ENCODE data around the gene AFMID.

Gene AFMID

GRCh38 chr17:78242024-78242742 lies 55.0 kb downstream of the AFMID start:
- TF ChIP-seq TOX (CRISPR knock-in tag; IDR thresholded peaks at IDR 0.05; ENCODE audit: borderline replicate concordance) = no peak
- TF ChIP-seq ZC3H10 (CRISPR knock-in tag; IDR thresholded peaks at IDR 0.05) = no peak
- TF ChIP-seq SNAI2 (CRISPR knock-in tag; IDR thresholded peaks at IDR 0.05) = no peak
- TF ChIP-seq GLIS3 (CRISPR knock-in tag; IDR thresholded peaks at IDR 0.05) = no peak
- no peak for TF ChIP-seq ZFP30 (CRISPR knock-in tag; IDR thresholded peaks at IDR 0.05)
- TF ChIP-seq TCF4 (CRISPR knock-in tag; IDR thresholded peaks at IDR 0.05; ENCODE audit: borderline replicate concordance) = no peak
- no peak for TF ChIP-seq ESRRG (CRISPR knock-in tag; IDR thresholded peaks at IDR 0.05)
- TF ChIP-seq ISL1 (CRISPR knock-in tag; IDR thresholded peaks at IDR 0.05) = no peak
- no peak for TF ChIP-seq PPARA (CRISPR knock-in tag; IDR thresholded peaks at IDR 0.05; ENCODE audit: borderline replicate concordance)
- TF ChIP-seq, protein P1, sequence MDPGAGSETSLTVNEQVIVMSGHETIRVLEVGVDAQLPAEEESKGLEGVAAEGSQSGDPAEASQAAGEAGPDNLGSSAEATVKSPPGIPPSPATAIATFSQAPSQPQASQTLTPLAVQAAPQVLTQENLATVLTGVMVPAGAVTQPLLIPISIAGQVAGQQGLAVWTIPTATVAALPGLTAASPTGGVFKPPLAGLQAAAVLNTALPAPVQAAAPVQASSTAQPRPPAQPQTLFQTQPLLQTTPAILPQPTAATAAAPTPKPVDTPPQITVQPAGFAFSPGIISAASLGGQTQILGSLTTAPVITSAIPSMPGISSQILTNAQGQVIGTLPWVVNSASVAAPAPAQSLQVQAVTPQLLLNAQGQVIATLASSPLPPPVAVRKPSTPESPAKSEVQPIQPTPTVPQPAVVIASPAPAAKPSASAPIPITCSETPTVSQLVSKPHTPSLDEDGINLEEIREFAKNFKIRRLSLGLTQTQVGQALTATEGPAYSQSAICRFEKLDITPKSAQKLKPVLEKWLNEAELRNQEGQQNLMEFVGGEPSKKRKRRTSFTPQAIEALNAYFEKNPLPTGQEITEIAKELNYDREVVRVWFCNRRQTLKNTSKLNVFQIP (CRISPR knock-in tag; IDR thresholded peaks at IDR 0.05; ENCODE audit: borderline replicate concordance, low read depth) = no peak
- no peak for TF ChIP-seq CSDC2 (CRISPR knock-in tag; IDR thresholded peaks at IDR 0.05)
- TF ChIP-seq ZNF70 (CRISPR knock-in tag; IDR thresholded peaks at IDR 0.05) = no peak
- no peak for TF ChIP-seq ZNF8 (CRISPR knock-in tag; IDR thresholded peaks at IDR 0.05)
- no peak for TF ChIP-seq ZNF565 (CRISPR knock-in tag; conservative IDR thresholded peaks at IDR 0.05; ENCODE audit: low read depth)
- TF ChIP-seq, protein P2, sequence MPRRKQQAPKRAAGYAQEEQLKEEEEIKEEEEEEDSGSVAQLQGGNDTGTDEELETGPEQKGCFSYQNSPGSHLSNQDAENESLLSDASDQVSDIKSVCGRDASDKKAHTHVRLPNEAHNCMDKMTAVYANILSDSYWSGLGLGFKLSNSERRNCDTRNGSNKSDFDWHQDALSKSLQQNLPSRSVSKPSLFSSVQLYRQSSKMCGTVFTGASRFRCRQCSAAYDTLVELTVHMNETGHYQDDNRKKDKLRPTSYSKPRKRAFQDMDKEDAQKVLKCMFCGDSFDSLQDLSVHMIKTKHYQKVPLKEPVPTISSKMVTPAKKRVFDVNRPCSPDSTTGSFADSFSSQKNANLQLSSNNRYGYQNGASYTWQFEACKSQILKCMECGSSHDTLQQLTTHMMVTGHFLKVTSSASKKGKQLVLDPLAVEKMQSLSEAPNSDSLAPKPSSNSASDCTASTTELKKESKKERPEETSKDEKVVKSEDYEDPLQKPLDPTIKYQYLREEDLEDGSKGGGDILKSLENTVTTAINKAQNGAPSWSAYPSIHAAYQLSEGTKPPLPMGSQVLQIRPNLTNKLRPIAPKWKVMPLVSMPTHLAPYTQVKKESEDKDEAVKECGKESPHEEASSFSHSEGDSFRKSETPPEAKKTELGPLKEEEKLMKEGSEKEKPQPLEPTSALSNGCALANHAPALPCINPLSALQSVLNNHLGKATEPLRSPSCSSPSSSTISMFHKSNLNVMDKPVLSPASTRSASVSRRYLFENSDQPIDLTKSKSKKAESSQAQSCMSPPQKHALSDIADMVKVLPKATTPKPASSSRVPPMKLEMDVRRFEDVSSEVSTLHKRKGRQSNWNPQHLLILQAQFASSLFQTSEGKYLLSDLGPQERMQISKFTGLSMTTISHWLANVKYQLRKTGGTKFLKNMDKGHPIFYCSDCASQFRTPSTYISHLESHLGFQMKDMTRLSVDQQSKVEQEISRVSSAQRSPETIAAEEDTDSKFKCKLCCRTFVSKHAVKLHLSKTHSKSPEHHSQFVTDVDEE (CRISPR knock-in tag; IDR thresholded peaks at IDR 0.05) = no peak
- no peak for TF ChIP-seq ARNTL (CRISPR knock-in tag; IDR thresholded peaks at IDR 0.05; ENCODE audit: borderline replicate concordance, low read depth)
- TF ChIP-seq, protein P3, sequence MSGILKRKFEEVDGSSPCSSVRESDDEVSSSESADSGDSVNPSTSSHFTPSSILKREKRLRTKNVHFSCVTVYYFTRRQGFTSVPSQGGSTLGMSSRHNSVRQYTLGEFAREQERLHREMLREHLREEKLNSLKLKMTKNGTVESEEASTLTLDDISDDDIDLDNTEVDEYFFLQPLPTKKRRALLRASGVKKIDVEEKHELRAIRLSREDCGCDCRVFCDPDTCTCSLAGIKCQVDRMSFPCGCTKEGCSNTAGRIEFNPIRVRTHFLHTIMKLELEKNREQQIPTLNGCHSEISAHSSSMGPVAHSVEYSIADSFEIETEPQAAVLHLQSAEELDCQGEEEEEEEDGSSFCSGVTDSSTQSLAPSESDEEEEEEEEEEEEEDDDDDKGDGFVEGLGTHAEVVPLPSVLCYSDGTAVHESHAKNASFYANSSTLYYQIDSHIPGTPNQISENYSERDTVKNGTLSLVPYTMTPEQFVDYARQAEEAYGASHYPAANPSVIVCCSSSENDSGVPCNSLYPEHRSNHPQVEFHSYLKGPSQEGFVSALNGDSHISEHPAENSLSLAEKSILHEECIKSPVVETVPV (CRISPR knock-in tag; IDR thresholded peaks at IDR 0.05) = no peak
- no peak for TF ChIP-seq BACH2 (CRISPR knock-in tag; IDR thresholded peaks at IDR 0.05; ENCODE audit: borderline replicate concordance)
- TF ChIP-seq OSR1 (CRISPR knock-in tag; IDR thresholded peaks at IDR 0.05) = no peak
- no peak for TF ChIP-seq ZFP3 (CRISPR knock-in tag; IDR thresholded peaks at IDR 0.05)

DNA sequence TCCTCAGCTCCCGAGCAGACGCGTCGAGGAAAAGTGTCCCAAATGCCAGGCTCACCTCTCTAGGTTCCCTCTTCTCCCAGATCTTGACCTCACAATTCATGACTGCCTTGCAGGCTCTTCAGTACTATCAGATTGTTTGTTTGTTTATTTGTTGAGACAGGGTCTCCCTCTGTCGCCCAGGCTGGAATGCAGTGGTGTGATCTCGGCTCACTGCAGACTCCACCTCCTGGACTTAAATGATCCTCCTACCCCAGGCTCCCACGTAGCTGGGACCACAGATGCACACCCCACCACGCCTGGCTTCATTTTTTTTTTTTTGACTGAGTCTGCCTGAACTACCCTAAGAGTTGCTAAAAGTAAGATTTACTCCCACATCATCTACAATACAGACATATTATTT lies 60.1 kb downstream of the AFMID start:
- no peak for TF ChIP-seq CSDC2 (CRISPR knock-in tag; IDR thresholded peaks at IDR 0.05)
- TF ChIP-seq BACH2 (CRISPR knock-in tag; IDR thresholded peaks at IDR 0.05; ENCODE audit: borderline replicate concordance) = no peak
- no peak for TF ChIP-seq PPARA (CRISPR knock-in tag; IDR thresholded peaks at IDR 0.05; ENCODE audit: borderline replicate concordance)
- no peak for TF ChIP-seq SNAI2 (CRISPR knock-in tag; IDR thresholded peaks at IDR 0.05)
- TF ChIP-seq CREB5 (CRISPR knock-in tag; IDR thresholded peaks at IDR 0.05; ENCODE audit: low read depth) = no peak
- TF ChIP-seq TCF4 (CRISPR knock-in tag; IDR thresholded peaks at IDR 0.05; ENCODE audit: borderline replicate concordance) = no peak
- TF ChIP-seq, protein P1 (CRISPR knock-in tag; IDR thresholded peaks at IDR 0.05; ENCODE audit: borderline replicate concordance, low read depth) = no peak
- TF ChIP-seq, protein P3 (CRISPR knock-in tag; IDR thresholded peaks at IDR 0.05) = no peak
- no peak for TF ChIP-seq RARB (CRISPR knock-in tag; IDR thresholded peaks at IDR 0.05)
- no peak for TF ChIP-seq OSR1 (CRISPR knock-in tag; IDR thresholded peaks at IDR 0.05)
- TF ChIP-seq ZFP30 (CRISPR knock-in tag; IDR thresholded peaks at IDR 0.05) = no peak
- no peak for TF ChIP-seq ZNF8 (CRISPR knock-in tag; IDR thresholded peaks at IDR 0.05)
- no peak for TF ChIP-seq ARNTL (CRISPR knock-in tag; IDR thresholded peaks at IDR 0.05; ENCODE audit: borderline replicate concordance, low read depth)
- TF ChIP-seq TOX (CRISPR knock-in tag; IDR thresholded peaks at IDR 0.05; ENCODE audit: borderline replicate concordance) = no peak
- no peak for TF ChIP-seq ISL1 (CRISPR knock-in tag; IDR thresholded peaks at IDR 0.05)
- TF ChIP-seq, protein P2 (CRISPR knock-in tag; IDR thresholded peaks at IDR 0.05) = no peak
- no peak for ATAC-seq

More at GRCh38 chr17:78242024-78242742, 55.0 kb downstream of the AFMID start:
- ATAC-seq = no peak

Measured in SK-N-SH treated with all-trans-retinoic acid at 6 μM for 48 hours (cell line).